Midbrain (tissue), 1 donor: ENCODE results near the gene MBNL3.

Experiments used
- DNase-seq: peaks from one replicate; lab custom pipeline; 2025; lab: John Stamatoyannopoulos, UW

MBNL3 gene

DNA sequence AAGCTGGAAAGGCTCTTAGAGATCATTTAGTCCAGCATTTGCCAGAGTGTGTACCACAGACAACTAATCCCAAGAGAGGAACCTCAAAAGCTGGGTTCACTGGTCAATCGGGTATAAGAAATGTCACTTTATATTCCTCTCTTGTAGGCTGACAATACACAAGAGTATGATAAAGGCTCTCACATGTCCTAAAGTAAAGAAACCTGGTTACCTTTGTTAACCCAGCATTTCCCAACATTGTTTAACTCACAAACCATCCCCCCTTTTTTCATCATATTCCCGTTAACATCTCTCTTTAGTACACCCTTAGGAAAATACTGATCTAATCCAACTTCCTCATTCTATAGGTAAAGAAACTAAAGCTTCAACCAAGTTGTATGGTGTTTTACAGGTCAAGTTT lies 74.4 kb downstream of the MBNL3 start:
- DNase-seq = no peak

DNA sequence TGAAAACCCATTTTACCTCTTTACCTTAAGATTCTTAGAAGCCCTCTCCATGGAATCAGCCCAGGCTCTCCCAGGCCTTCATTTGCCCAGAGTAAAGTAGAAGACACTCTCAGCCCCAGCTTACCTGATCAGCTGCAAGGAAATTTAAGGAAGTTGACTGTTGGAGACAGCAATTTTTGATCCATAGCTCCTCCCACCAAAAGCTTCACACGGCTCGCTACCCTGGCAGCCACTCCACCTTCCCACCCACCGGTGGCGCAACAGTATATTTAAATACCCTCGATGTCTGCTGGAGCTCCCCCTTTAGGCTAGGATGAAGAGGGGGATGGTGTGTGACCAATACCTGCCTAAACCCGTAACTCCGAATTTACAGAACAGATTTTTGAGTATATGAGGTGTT lies 75.4 kb downstream of the MBNL3 start:
- no peak for DNase-seq

DNA sequence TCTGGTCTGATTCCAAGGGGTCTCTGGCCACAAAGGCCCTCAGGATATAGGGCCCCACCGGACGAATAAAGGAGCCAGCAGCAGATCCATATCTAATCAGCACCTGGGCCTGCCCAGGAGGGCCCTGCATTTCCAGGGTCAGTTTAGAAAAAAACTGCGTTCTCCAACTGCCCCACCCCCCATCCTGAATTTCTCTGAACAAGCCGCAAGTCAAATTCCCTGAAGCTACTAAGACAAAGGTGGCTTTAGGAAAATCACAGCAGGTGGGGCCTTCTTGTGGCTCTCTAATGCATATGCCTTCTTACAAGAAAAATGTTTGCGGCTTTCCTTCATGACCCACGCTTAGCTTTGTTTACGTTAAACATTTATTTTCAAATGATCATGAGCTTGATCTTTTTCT lies 76.6 kb downstream of the MBNL3 start:
- DNase-seq = no peak

DNA sequence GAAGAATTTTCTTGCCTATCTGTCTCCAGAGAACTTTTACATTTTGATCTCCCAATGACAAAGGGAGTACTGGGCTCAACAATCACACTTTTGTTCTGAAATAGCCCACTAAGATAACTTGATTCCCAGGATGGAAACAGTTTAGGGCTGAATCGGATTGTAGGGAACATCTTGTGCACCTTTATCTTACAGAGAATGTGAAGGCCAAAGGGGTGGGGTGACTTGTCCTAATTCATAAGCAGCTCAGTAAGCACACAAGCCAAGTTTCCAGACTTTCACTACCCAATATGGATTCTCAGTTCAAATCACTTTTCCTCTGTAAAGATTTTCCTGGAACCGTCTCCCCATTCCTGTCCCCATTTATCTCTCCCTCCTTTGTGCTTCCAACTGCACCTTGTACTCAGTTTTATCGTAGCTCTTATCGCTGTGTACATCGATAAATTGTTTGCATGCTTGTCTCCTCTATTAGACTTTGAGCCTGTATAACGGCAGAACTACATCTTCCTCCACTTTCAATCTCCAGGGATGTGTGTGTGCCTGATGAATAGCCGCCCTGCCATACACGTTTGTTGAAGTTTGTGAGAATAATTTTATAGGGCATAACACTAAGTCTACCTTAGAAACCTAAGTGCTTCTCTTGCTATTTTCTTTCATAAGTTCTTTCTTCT lies 77.4 kb downstream of the MBNL3 start:
- no peak for DNase-seq

DNA sequence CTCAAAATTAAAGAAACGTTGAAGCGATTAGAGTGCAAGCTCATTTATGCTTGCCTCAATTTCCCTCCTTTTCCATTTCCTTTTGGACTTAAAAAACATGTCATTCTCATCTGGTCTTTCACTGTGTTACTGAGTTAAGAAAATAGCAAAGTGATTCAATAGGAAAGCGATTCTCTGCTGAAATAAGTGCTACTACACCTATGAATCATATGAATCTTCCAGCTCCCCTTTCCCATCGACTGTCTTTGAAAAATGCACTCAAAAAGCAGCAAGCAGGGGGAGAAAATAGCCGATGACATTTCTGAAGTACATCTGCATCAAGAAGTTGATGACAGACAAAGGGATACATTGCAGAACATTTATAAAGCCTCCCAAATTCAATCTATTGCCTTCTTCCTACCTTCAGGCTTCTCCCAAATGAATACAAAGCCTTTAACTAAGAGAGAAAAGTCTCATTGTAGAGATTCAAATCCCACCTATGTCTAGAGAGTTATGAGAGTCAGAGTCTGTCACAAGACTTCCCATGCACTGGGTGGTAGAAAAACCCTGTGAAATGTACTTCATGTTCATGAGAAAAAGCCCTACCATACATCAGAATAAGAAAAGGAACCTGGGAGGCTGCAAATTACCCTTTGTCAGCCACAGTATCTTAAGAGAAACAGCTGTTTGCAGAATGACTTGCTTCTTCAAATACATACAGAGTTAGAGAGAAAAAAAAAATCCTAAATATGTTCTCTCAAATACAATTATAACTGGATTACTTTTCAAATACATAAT lies 78.9 kb downstream of the MBNL3 start:
- DNase-seq = no peak

DNA sequence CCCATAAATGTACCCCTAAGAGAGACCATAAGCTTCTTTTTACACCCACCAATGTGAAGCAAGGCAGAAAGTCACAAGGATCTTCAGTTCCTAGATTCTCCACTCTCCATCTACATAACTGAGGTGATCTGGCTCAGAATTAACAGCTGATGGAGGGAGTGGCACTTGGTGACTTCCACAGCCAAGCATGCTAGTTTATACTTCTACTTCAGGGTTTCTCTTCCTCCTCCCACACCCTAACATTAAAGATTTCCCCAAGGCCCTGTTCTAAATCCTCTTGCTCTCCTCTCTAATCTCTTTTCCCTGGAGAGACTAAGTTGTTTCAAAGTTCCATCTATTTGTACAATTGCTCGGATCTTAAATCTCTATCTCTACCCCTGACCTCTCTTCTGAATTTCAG lies 81.1 kb downstream of the MBNL3 start:
- no peak for DNase-seq

DNA sequence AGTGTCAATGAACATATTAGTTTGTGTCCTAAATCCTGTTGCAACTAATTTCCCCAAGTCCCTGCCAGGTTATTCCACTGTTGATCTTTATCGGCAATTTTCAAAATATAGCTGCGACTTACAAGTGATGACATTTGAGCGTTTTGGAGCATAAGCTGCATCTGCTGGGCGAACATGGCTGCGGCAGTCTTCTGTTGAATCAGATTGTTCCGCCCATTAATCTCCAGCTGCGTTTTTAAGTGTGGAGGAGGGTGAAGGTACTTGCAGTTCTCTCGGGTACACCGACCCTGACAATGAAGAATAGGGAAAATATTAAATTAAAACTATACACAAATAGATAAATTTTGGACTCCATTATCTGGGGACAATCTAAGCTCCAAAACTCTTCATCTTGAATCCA lies 82.7 kb downstream of the MBNL3 start:
- no peak for DNase-seq

DNA sequence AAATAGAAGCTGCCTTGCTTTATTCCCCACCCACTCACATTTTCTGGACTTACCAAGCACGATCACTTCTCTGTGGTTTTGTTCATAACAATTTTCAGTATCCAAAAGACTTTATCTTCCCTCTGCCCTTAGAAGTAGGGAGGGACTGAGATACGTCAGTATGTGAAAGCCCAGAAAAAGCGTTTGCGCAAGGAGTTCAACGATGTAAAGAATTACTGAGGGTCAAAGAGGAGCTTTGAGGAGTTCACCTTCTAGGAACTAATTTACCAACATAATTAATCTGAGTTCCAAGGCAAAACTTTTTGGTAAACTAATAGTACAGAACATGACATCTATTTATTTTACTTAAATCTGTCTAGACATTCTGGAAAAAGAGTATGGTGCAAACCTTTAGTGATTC lies 84.6 kb downstream of the MBNL3 start:
- DNase-seq = no peak

DNA sequence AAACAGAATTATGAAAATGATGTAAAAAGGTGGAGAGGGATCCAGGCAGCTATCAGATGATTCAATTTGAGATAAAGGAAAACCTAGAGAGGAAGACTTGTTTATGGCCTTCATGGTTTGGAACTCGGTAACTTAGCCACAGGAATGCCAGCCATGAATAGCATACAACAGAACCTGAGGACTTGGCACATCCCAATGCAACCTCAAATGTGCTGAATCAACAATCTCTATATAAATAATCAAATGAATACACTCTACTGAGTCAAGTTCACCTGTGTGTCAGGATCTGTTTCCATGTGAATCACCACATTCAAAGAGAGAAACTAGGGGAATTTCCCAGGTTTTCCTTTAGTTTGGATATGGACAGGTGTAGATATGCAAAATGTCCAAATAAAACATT lies 86.9 kb downstream of the MBNL3 start:
- no peak for DNase-seq

DNA sequence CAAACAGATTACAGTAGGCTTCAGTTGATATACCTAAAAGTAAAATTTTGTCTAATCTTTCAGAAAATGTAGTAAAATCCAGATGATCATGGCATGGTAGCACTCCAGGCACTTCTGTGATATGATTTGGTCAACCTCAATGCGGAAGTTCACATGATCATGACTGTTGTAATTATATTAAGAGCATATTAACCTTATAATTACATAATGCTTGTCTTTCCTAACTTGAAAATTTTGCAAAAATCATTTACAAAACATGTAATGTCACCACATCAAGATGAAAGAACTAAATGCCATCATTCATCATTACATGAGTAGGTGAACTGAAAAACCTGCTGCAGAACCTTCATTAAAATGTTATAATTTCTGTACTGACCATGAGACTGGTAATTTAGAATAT lies 88.1 kb downstream of the MBNL3 start:
- no peak for DNase-seq

DNA sequence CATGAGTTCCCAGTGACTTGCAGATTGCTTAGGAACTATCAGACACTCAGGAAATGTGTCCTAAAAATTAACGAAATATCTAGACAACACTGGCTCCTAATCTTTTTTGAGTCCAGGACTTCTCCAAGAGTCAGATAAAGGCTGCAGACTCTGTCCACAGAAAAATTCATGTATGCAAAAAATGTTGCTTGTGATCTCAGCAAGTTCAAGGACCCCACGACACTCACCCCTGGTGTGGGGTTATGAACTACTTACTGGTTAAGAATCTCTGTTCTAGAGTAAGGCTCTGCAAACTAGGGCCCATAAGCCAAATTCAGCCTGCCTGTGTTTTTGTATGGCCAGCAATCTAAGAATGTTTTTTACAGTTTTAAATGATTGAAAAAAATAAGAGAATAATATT lies 93.2 kb downstream of the MBNL3 start:
- DNase-seq = no peak

DNA sequence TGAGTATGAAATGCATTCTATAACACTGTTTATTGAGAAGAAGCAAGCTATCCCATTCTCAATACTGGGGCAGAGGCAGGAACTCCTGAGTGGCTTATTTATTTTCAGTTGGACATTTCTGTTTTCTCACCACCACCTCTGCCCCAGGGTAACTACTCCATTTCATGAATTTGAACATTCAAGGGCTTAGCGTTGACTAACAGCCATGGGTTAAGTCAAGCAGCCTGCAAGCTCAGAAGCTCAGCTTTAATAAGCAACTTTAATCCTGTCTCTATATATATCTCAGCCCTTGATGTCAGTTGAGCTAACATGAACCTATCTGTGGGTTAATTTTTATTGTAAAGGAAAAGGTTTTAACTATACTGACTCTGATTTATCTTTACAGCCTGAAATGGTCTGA lies 93.8 kb downstream of the MBNL3 start:
- DNase-seq = no peak

DNA sequence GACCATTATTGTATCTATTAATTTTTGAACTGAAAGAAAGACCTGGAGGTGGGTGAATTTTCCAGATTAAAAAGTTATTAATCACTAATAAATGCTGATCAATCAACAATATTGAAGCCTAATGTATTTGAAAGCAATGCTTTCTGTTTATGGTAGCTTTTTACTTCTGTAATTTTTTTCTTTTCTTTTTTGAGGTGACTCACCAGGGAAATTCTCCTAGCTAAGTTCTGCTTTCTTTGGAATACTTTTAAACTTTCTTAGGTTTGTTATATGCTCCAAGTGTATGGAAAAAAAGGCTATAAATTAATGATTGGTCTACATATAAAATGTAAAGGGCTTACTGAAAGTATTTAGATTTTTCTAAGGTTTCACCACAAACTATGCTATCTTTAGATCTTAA lies 94.2 kb downstream of the MBNL3 start:
- no peak for DNase-seq

DNA sequence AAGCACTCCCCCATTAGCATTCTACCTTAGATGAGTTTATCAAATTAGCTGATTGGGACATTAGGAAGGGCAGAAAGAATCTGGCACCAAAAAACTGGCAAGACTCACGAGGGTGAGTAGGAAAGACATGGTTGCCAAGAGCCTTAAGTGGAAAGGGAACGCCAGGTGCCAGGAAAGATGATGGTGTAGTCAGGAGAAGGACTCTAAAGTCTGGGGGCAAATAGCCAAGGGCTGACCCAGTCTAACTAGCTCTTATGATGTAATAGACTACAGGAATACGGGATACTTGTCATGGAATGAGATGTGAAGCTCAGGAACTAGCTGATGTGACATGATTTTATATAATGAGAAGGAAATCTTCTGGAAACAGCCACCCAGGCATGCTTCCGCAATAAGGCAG lies 94.8 kb downstream of the MBNL3 start:
- DNase-seq = no peak

DNA sequence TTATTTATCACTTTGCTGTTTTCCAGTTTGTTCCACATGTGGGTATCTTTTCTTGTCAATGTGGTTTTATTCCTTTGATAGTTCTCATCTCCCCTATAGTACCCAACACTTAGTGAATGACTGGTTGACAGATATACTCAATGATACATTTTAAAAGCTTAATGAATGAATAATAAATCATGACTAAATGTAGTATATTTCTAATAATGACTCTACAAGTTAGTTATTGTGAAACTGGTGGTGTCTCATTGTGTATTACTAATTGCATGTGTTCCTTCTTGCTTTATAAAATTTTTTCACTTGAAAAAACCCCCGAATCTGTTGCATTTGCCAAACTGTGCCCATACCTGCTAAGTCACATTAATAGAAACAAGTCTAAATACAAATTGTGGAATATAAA lies 95.4 kb downstream of the MBNL3 start:
- no peak for DNase-seq

DNA sequence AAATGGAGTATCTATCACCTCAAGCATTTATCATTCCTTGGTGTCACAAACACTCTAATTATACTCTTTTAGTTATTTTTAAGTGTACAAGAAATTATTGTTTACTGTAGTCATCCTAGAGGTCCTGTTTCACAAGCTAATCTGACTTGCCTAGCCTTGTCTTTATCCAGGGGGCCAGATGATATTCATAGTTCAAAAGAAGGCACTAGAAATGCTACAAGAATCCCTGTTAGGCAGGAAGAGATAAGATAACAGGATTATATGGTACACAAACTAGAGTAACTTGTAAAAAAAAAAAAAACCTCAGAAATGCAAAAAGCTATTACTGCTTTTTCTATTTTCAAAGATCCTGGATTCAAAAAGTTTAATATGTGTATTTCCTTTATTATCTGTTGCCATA lies 95.8 kb downstream of the MBNL3 start:
- DNase-seq = no peak

DNA sequence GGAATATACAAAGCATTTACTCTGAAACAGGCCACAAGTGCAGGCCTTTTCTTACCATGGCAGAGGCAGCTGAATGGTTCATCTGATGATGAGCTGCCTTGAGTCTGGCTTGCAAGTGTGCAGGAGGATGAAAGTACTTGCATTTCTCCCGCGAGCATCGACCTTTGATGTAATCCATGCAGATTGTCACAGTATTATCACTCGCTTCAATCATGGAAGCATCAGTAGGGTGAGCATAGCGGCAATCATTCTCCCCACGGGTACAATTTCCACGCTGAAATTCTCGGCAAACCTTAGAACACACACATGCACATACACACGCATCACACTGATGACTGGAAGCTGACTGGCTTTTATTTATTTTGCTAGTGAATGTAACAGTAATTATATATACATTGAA lies 98.0 kb downstream of the MBNL3 start:
- DNase-seq = no peak

DNA sequence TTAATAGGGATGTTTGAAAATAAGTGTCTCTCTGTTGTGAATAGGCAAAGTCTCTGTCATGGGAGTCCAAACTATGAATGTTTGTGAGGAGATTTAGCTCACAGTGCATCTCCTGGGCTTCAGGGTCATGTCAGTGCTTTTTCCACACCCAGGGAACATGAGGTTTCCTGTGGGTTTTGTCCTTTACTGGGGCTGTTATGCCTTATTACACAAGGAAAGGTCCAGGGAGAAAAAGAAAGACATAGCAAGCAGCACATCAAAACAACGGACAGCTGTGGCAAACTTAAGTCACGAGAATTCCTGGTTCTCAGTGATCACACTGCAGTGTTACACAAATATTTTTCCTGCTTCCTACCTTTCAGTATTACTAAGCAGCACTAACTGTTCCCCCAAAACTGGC lies 99.4 kb downstream of the MBNL3 start:
- no peak for DNase-seq

DNA sequence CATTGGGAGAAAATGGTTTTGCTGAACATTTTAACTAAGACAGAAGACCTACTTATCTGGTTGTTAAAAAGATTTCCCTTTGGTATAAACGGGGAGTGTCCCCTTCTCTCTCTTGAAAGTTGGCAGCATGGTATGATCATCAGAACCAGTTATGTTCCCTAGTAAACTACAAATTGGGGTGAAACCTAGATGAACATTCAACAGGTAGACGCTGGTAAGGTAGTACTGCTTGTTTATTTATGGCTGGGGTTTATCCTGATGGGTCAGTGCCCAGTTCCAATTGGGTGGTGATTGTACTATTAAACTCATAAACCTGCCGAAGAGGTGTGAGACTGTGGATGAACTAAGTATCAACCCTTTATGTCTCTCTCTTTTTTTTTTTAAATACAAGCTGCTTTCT lies 100.5 kb downstream of the MBNL3 start:
- no peak for DNase-seq

DNA sequence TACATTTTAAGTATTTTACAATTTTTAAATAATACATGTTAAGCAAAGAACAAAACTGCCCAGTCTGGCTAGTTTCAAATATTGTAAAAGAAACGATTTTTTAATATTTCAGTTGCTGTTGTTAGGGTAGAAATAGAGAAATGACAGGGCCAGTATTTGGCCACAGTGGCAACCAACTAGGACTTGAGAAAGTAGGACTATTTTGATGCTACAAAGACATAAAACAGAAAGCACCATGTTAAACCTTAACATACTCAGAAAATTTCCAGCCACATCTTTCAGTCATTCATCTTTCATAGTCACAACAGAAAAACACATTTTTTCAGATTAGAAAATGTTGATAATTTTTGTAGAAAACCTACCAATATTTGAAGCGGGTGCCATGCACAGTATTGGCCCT lies 104.5 kb downstream of the MBNL3 start:
- DNase-seq = no peak

DNA sequence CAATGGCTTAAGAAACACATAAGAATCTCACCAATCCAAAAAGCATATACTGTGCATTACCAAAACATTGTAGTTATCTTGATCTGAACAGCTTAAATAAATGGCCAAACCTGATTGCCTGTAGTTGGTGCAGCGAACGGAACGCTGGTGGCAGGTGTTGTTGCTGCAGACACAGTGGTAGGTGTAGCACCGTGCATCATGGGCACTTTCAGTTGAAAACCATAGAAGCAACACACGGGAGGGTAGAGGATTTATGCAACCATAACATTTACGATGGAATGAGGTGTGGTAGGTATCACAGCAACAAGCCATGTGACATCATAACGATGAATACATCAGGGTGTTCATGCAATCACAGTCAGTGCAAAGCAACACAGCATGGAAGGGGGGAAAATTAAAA lies 106.8 kb downstream of the MBNL3 start:
- DNase-seq = no peak

DNA sequence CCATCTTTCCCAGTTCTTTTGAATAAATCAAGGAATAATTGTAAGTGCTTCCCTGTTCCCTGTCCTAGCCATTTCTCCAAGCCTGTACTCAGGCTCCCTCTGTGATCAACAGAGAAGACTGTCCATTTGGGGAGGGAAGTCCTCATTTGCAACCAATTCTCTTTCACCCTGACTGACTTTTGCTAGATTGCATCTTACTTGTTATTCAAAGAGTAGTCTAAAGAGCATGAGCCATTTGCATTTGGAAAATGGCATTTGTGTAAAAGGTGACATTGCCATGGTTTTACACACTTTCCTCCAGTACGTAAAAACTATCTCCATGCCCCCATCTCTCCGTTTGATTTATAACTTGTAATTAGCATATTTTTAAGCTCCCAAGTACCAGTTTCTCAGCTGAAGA lies 110.6 kb downstream of the MBNL3 start:
- no peak for DNase-seq

DNA sequence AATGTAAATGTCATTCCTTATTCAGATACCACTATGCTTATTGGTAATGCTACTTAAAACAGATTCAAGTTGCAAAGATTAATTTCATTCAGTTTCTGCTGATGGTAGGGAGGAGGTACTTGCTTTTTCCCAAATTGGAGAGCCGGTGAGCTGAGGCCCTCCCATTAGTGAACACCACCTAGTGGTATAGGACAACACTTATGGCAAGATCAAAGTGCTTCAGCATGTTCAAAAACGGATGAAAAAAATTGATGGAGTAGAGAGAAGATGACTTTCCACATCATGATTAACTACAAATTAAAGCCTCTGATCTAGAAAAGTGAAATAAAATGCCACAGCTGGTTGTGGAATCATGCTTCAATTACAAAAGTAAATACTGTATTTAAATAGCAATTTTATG lies 112.9 kb downstream of the MBNL3 start:
- DNase-seq = no peak

DNA sequence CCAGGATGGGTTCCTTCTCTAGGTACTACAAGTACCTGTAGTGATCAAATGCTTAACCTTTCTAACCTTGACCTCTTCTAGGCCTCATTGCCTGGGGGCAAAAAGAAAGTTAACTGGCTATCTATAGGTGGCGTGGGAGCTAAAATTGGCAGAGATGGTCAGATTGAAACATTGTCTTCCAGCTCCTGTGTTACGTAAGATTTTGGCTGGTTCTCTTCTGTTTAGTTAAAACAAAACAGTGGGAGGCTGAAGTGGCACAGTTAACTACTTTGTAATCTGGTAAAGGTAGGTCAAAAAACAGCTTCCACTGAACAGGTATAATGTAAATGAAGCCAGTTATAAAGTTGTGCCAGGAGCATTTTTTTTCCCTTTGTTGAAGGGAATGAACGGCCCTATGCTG lies 115.2 kb downstream of the MBNL3 start:
- no peak for DNase-seq
